Lower leg skin (tissue), 4 donors: Measurements from ENCODE around the gene ST8SIA2. TPM values are rescaled to one million over a fixed set of nuclear protein-coding genes. Genes with fewer than 3 reads are reported as not detected.

Source experiments
- DNase-seq, 2 donors: peaks; one replicate each; pipeline ENCODE4 v3.0.0-alpha.2; 2019; ENCODE audit warnings: low spot score in 2 of 2
- H3K4me3 ChIP-seq: fragments of 200-600 bp; sonication (generic); 2 replicates; pipeline ENCODE4 v1.5.1; 2017; ENCODE audit warnings: mild to moderate bottlenecking, low read depth; ENCODE audit not compliant: poor library complexity, severe bottlenecking
- POLR2A ChIP-seq, 2 donors: fragments of 450-650 bp; IDR thresholded peaks; one replicate each; pipeline ENCODE4 v1.6.1; 2016 to 2017; ENCODE audit warnings: antibody characterized with exemption in 2 of 2, mild to moderate bottlenecking in 1 of 2, moderate library complexity in 1 of 2
- WGBS, 2 donors: methylation state at CpG; one replicate each; pipeline ENCODE4 v1.1.5; 2018; 5-methylcytosine and 5-hydroxymethylcytosine counted together
- intact Hi-C: fragments of 100-400 bp; cut with DNase I; formaldehyde crosslinking; loops from one replicate; pipeline ENCODE4 v1.15.0; 2023; ENCODE audit warnings: low total_unique reads
- total RNA-seq, 4 donors: library from RNA; depleted of rRNA; stranded (reverse); fragments of >200 nt; gene quantifications; one replicate each; pipeline ENCODE4 v1.1.0, GENCODE V29; 2016
- TF ChIP-seq, protein P1 (sequence below), 3 donors: fragments of 450-650 bp; IDR thresholded peaks; one replicate each; pipeline ENCODE4 v1.5.1; 2016; ENCODE audit warnings: antibody characterized with exemption in 3 of 3, mild to moderate bottlenecking in 3 of 3, moderate library complexity in 2 of 3

ST8SIA2 gene
- total RNA-seq, 4 donors from 2014 or later = 0.06 TPM; not detected in 3

DNA sequence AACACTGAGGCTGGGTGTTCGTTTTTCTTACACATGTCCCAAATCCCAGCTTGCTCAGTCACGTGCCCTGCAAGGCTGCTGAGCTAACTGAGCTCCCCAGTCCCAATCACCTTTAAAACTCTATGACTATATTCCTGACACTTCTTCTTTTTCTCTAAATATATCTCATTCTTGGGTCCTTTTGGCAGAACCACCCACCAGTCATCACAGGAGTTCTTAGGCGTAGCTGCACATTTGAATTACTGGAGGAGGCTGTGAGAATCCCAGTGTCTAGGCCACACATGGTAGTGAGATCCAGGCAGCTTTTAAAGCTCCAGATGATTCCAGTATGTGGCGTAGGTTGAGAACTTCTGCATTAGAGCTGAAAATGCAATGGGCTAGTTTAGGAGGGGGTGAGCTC lies 66.3 kb downstream of the ST8SIA2 start:
- intact Hi-C loops = no loop called here
- 89 to 96% methylated on average over 4 of the region's 4 CpGs for WGBS, 2 donors
- H3K4me3 ChIP-seq = no peak overlapping the region
- TF ChIP-seq, protein P1, sequence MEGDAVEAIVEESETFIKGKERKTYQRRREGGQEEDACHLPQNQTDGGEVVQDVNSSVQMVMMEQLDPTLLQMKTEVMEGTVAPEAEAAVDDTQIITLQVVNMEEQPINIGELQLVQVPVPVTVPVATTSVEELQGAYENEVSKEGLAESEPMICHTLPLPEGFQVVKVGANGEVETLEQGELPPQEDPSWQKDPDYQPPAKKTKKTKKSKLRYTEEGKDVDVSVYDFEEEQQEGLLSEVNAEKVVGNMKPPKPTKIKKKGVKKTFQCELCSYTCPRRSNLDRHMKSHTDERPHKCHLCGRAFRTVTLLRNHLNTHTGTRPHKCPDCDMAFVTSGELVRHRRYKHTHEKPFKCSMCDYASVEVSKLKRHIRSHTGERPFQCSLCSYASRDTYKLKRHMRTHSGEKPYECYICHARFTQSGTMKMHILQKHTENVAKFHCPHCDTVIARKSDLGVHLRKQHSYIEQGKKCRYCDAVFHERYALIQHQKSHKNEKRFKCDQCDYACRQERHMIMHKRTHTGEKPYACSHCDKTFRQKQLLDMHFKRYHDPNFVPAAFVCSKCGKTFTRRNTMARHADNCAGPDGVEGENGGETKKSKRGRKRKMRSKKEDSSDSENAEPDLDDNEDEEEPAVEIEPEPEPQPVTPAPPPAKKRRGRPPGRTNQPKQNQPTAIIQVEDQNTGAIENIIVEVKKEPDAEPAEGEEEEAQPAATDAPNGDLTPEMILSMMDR (IDR thresholded peaks at IDR 0.05) = no peak
- TF ChIP-seq POLR2A (IDR thresholded peaks at IDR 0.05) = no peak
- DNase-seq = no peak

DNA sequence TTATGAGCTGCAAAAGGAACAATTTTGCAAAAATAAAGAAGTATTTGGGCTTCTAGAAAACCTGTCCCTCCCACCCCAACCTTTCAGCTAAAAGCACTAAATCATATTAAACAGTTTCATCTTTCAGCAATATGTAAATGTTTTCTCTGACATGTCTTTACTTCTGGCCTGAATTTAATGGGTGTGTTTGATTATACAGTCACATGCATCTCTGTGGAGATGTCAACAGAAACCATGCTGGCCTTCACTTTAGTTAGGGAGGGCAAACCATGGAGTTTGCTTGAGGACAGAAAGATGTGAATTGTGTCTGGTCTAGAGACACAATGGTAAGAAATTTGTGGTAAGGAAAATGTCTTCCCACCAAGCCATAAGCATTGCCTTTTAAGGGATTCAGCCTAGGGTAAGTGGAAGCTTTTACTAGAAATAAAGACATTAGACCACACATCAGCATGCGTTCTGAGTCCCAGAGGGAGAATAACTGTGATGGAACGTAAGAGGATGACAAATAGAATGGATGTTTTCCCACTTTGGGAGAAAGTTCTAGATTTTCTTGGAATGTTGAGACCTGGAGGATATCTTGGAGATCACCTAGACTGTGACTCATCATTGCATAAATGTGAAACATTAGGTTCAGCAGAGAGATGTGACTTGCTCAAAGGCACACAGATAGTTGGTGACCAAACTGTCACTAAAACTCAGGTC lies 68.9 kb downstream of the ST8SIA2 start:
- TF ChIP-seq, protein P1 (IDR thresholded peaks at IDR 0.05) = no peak
- TF ChIP-seq POLR2A (IDR thresholded peaks at IDR 0.05) = no peak
- intact Hi-C loops = no loop called here
- whole genome bisulfite sequencing, 2 donors = 39 to 55% methylated on average over 2 of the region's 2 CpGs
- no peak for DNase-seq
- H3K4me3 ChIP-seq = no peak overlapping the region

DNA sequence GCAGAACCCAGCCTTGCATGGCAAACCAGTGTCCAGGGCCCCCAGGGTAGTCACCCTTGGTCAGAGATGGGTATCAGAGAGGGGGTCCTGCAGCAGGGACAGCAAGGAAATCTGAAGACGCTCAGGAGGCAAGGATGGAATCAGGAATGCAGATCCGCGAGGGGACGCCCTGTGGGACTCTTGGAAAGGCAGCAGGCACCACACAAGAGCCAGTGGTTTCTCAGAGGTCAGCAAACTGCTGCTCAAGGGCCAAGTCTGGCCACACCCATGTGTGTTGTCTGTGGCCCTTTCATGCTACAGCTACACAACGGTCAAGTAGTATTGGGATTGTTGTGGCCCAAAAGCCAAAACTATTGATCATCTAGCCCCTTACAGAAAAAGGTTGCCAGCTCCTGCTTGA lies 69.7 kb downstream of the ST8SIA2 start:
- no peak for TF ChIP-seq POLR2A (IDR thresholded peaks at IDR 0.05)
- TF ChIP-seq, protein P1 (IDR thresholded peaks at IDR 0.05) = no peak
- intact Hi-C loops = no loop called here
- peak in 1 of 2 donors; percentile 61 for DNase-seq
- 65 to 83% methylated on average over 5 of the region's 5 CpGs for WGBS, 2 donors
- no peak overlapping the region for H3K4me3 ChIP-seq

DNA sequence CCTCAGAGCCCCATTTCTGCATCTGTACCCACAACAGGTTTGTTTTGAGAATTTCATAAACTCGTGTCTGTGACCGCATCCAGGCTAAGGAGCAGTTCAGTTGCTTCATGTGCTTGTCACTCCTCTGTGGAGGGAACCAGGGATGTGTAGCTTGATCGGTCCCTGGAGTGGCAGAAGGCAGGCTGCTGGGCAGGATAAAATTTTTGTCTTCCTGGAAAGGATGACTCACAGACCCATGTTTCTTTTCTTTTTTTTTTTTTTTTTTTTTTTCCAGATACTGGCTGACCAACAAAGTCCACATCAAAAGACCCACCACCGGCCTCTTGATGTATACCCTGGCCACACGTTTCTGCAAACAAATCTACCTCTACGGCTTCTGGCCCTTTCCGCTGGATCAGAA lies 70.1 kb downstream of the ST8SIA2 start:
- intact Hi-C loops = no loop called here
- TF ChIP-seq POLR2A (IDR thresholded peaks at IDR 0.05) = no peak
- TF ChIP-seq, protein P1 (IDR thresholded peaks at IDR 0.05) = no peak

DNA sequence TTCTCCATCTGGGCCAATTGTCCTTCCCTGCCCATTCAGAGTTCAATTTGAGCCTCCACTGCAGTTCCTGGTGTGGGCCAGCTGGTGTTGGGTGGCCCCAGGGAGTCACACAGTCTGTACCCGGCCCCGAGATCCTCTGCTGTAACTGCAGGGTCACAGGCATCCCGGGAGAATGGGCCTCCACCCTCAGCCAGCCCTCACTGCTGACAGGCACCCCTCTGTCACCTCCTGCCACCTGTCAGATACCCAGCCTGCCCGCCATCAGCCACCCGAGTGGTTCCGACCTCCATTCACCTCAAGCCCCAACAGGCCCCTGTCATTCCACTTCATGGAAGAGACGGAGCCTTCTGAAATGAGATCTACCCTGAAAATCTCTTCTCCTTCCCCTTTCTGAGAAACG lies 73.2 kb downstream of the ST8SIA2 start:
- WGBS, 2 donors = 86 to 89% methylated on average over 8 of the region's 8 CpGs
- intact Hi-C loops = no loop called here
- H3K4me3 ChIP-seq = no peak overlapping the region
- TF ChIP-seq, protein P1 (IDR thresholded peaks at IDR 0.05) = no peak
- no peak for TF ChIP-seq POLR2A (IDR thresholded peaks at IDR 0.05)
- peak in 1 of 2 donors; percentile 77 for DNase-seq

More for the DNA sequence above, 70.1 kb downstream of the ST8SIA2 start:
- H3K4me3 ChIP-seq = no peak overlapping the region
- 84 to 89% methylated on average over 7 of the region's 7 CpGs for WGBS, 2 donors
- DNase-seq = peak in 1 of 2 donors; percentile 42

DNA sequence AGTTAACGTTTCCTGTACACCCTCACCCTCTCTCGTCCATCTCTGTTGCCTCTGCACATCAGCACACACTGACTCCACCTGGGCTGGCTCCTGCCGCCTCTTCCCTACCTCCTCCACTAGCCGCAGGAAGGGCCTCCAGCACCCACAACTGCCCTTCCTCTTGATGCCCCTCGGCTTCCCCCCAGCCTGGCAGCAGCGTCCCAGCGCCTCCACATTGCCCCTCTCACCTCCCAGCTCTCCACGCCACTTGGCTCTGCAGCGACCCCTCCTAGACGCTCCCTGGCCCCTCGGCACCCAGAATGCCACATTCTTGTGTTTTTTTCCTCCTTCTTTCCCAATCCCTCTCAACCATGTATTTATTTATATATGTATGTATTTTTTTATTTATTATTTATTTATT lies 73.6 kb downstream of the ST8SIA2 start:
- WGBS, 2 donors = 87 to 92% methylated on average over 11 of the region's 11 CpGs
- peak in 1 of 2 donors; percentile 56 for DNase-seq
- intact Hi-C loops = no loop called here
- TF ChIP-seq, protein P1 (IDR thresholded peaks at IDR 0.05) = no peak
- TF ChIP-seq POLR2A (IDR thresholded peaks at IDR 0.05) = no peak
- H3K4me3 ChIP-seq = no peak overlapping the region
